H9 (cell line): ENCODE data around the gene CDH26. TPM values are rescaled to one million over a fixed set of nuclear protein-coding genes. Genes with fewer than 3 reads are reported as not detected.

Source experiments
- DNase-seq: peaks from one replicate; pipeline ENCODE4 v3.0.0-alpha.2; 2017
- H2AFZ ChIP-seq: one replicate; pipeline ENCODE4 v1.6.1; 2013; ENCODE audit warnings: mild to moderate bottlenecking, low read length, control low read depth, moderate library complexity
- H2AK5ac ChIP-seq: 2 replicates; pipeline ENCODE4 v1.6.1; 2013; ENCODE audit warnings: low read length, control low read depth, mixed read lengths; ENCODE audit not compliant: insufficient read length
- H2BK120ac ChIP-seq: one replicate; pipeline ENCODE4 v1.6.1; 2013; ENCODE audit warnings: low read depth, mild to moderate bottlenecking, low read length, control low read depth, inconsistent platforms; ENCODE audit not compliant: poor library complexity, severe bottlenecking
- H2BK12ac ChIP-seq: 2 replicates; pipeline ENCODE4 v1.6.1; 2013; ENCODE audit warnings: low read length, control low read depth, mixed read lengths, low read depth; ENCODE audit not compliant: insufficient read length
- H2BK15ac ChIP-seq: 2 replicates; pipeline ENCODE4 v1.6.1; 2013; ENCODE audit warnings: low read depth, low read length, control low read depth
- H2BK20ac ChIP-seq: one replicate; pipeline ENCODE4 v1.6.1; 2013; ENCODE audit warnings: low read depth, mild to moderate bottlenecking, low read length, control low read depth, inconsistent platforms; ENCODE audit not compliant: poor library complexity, severe bottlenecking
- H2BK5ac ChIP-seq: 2 replicates; pipeline ENCODE4 v1.6.1; 2013; ENCODE audit warnings: low read length, control low read depth, mixed read lengths; ENCODE audit not compliant: insufficient read length
- H3K14ac ChIP-seq: 2 replicates; pipeline ENCODE4 v1.6.1; 2013; ENCODE audit warnings: low read length, control low read depth; ENCODE audit not compliant: insufficient read depth
- H3K18ac ChIP-seq: 2 replicates; pipeline ENCODE4 v1.6.1; 2013; ENCODE audit warnings: low read depth, mild to moderate bottlenecking, mixed read lengths, low read length, control low read depth; ENCODE audit not compliant: insufficient read length
- H3K23ac ChIP-seq: 2 replicates; pipeline ENCODE4 v1.6.1; 2013; ENCODE audit warnings: low read length, control low read depth, mixed read lengths, low read depth; ENCODE audit not compliant: insufficient read length
- H3K23me2 ChIP-seq: 2 replicates; pipeline ENCODE4 v1.6.1; 2013; ENCODE audit warnings: low read depth, mild to moderate bottlenecking, mixed read lengths, low read length, control low read depth; ENCODE audit not compliant: insufficient read length, poor library complexity, severe bottlenecking
- H3K27ac ChIP-seq: 2 replicates; pipeline ENCODE4 v1.5.1; 2013; ENCODE audit warnings: low read length, control low read depth, mixed read lengths, low read depth; ENCODE audit not compliant: insufficient read length
- H3K27me3 ChIP-seq: 2 replicates; pipeline ENCODE4 v1.6.1; 2013; ENCODE audit warnings: low read length, control low read depth, inconsistent platforms; ENCODE audit not compliant: insufficient read depth
- H3K4ac ChIP-seq: 2 replicates; pipeline ENCODE4 v1.6.1; 2013; ENCODE audit warnings: low read depth, mild to moderate bottlenecking, control low read depth, inconsistent platforms, low read length, moderate library complexity
- H3K4me1 ChIP-seq: 2 replicates; pipeline ENCODE4 v1.6.1; 2013; ENCODE audit warnings: low read length, control low read depth, inconsistent platforms; ENCODE audit not compliant: insufficient read depth
- H3K4me2 ChIP-seq: 2 replicates; pipeline ENCODE4 v1.6.1; 2013; ENCODE audit warnings: low read length, control low read depth, mixed read lengths; ENCODE audit not compliant: insufficient read length, insufficient read depth
- H3K56ac ChIP-seq: 2 replicates; pipeline ENCODE4 v1.6.1; 2013; ENCODE audit warnings: low read depth, mild to moderate bottlenecking, mixed read lengths, low read length, control low read depth; ENCODE audit not compliant: insufficient read length
- H3K79me1 ChIP-seq: 2 replicates; pipeline ENCODE4 v1.6.1; 2013; ENCODE audit warnings: low read depth, mild to moderate bottlenecking, moderate library complexity, low read length, control low read depth, inconsistent platforms; ENCODE audit not compliant: insufficient read depth, poor library complexity, severe bottlenecking
- H3K79me2 ChIP-seq: 2 replicates; pipeline ENCODE4 v1.6.1; 2013; ENCODE audit warnings: low read length, control low read depth, inconsistent platforms; ENCODE audit not compliant: insufficient read depth
- H3K9ac ChIP-seq: 2 replicates; pipeline ENCODE4 v1.6.1; 2013; ENCODE audit warnings: low read length, control low read depth, mixed read lengths; ENCODE audit not compliant: insufficient read length; ENCODE audit errors: extremely low read depth
- H3K9me3 ChIP-seq: one replicate; pipeline ENCODE4 v1.6.1; 2013; ENCODE audit warnings: low read depth, low read length, inconsistent platforms; ENCODE audit not compliant: control insufficient read depth
- H3T11ph ChIP-seq: one replicate; pipeline ENCODE4 v1.6.1; 2013; ENCODE audit warnings: mild to moderate bottlenecking, low read length, control low read depth, inconsistent platforms
- H4K20me1 ChIP-seq: one replicate; pipeline ENCODE4 v1.6.1; 2013; ENCODE audit not compliant: control insufficient read depth, insufficient read length, insufficient read depth
- H4K5ac ChIP-seq: 2 replicates; pipeline ENCODE4 v1.6.1; 2013; ENCODE audit warnings: low read depth, mild to moderate bottlenecking, mixed read lengths, low read length, control low read depth; ENCODE audit not compliant: insufficient read length
- H4K8ac ChIP-seq: replicated peaks from 2 replicates; pipeline ENCODE4 v1.6.1; 2013; ENCODE audit warnings: low read length, control low read depth, mixed read lengths, low read depth; ENCODE audit not compliant: insufficient read length
- H4K91ac ChIP-seq: 2 replicates; pipeline ENCODE4 v1.6.1; 2013; ENCODE audit warnings: low read depth, mild to moderate bottlenecking, moderate library complexity, mixed read lengths, low read length, control low read depth; ENCODE audit not compliant: insufficient read length
- H3K27ac Mint-ChIP-seq, 3 experiments: 2 replicates in 2 of 3; 3 replicates in 1 of 3; pipeline ENCODE4 v1.8.0; 2020 to 2021; ENCODE audit warnings: mixed read lengths in 3 of 3, mild to moderate bottlenecking in 1 of 3, moderate library complexity in 1 of 3
- H3K27me3 Mint-ChIP-seq: 2 replicates; pipeline ENCODE4 v1.8.0; 2021; ENCODE audit warnings: low read depth, mild to moderate bottlenecking, moderate library complexity, mixed read lengths
- H3K36me3 Mint-ChIP-seq, 3 experiments: 2 replicates in 2 of 3; 3 replicates in 1 of 3; pipeline ENCODE4 v1.8.0; 2020 to 2021; ENCODE audit warnings: low read depth in 3 of 3, mixed read lengths in 3 of 3; ENCODE audit not compliant: insufficient read depth in 1 of 3
- H3K4me1 Mint-ChIP-seq, 2 experiments: 2 replicates each; pipeline ENCODE4 v1.8.0; 2020; ENCODE audit warnings: mixed read lengths in 2 of 2
- H3K4me3 Mint-ChIP-seq, 2 experiments: 2 replicates in 1 of 2; 3 replicates in 1 of 2; pipeline ENCODE4 v1.8.0; 2020 to 2021; ENCODE audit warnings: mild to moderate bottlenecking in 2 of 2, mixed read lengths in 2 of 2, moderate library complexity in 1 of 2
- H3K9me3 Mint-ChIP-seq, 2 experiments: 2 replicates in 1 of 2; 3 replicates in 1 of 2; pipeline ENCODE4 v1.8.0; 2020; ENCODE audit warnings: mild to moderate bottlenecking in 2 of 2, mixed read lengths in 2 of 2, moderate library complexity in 1 of 2
- CTCF ChIP-seq: fragments of 200-600 bp; sonication (generic); conservative IDR thresholded peaks from 3 replicates; pipeline ENCODE4 v1.8.0; 2021; ENCODE audit warnings: antibody characterized with exemption, mild to moderate bottlenecking
- WGBS: extraction: QIAGEN DNeasy Blood & Tissue Kit; methylation state at CpG from one replicate; pipeline ENCODE4 v1.1.7; 2013; ENCODE audit warnings: missing lambda C conversion rate, low lambda C conversion rate, mixed read lengths; ENCODE audit not compliant: insufficient read length; ENCODE audit errors: extremely low coverage; 5-methylcytosine and 5-hydroxymethylcytosine counted together
- total RNA-seq: library from RNA; stranded (reverse); gene quantifications from 2 replicates; pipeline ENCODE4 v1.2.1, GENCODE V29; 2021

Gene CDH26
- total RNA-seq, 1 experiment from 2014 or later: 0.79 TPM

GRCh38 chr20:59966428-59966827, 8.2 kb downstream of the CDH26 start:
- no peak overlapping the region for H2BK120ac ChIP-seq
- no peak overlapping the region for H2BK15ac ChIP-seq
- no peak overlapping the region for H2BK5ac ChIP-seq
- no peaks in the 10 kb centered on the region for H3K79me1 ChIP-seq
- H2BK12ac ChIP-seq: no peak overlapping the region
- H3K14ac ChIP-seq: no peak overlapping the region
- no peak overlapping the region for H3K56ac ChIP-seq
- no peaks in the 10 kb centered on the region for H3K23me2 ChIP-seq
- no peak overlapping the region for H3K18ac ChIP-seq
- H3K4me1 ChIP-seq: no peaks in the 10 kb centered on the region
- no peak for TF ChIP-seq CTCF
- H3K27me3 ChIP-seq: no peaks in the 10 kb centered on the region
- Mint-ChIP-seq H3K27me3 (no peaks in the 10 kb centered on the region), H3K4me3 (no peak overlapping the region), H3K36me3 (no peaks in the 10 kb centered on the region), H3K27ac (no peak overlapping the region), H3K9me3 (no peaks in the 10 kb centered on the region), H3K4me1 (no peaks in the 10 kb centered on the region)
- H3K9ac ChIP-seq: no peak overlapping the region
- no peak overlapping the region for H3K4ac ChIP-seq
- H2BK20ac ChIP-seq: no peak overlapping the region
- H3K23ac ChIP-seq: no peak overlapping the region
- H4K8ac ChIP-seq: no peak overlapping the region
- H4K5ac ChIP-seq: no peak overlapping the region
- H4K20me1 ChIP-seq: no peaks in the 10 kb centered on the region
- H4K91ac ChIP-seq: no peak overlapping the region
- H3T11ph ChIP-seq: no peak overlapping the region
- H3K27ac ChIP-seq: no peak overlapping the region
- no CpG with 5 or more reads among the region's 3 CpGs for WGBS
- no peak overlapping the region for H3K4me2 ChIP-seq
- no peaks in the 10 kb centered on the region for H3K9me3 ChIP-seq
- H2AFZ ChIP-seq: no peak overlapping the region
- H2AK5ac ChIP-seq: no peak overlapping the region
- no peak for DNase-seq
- no peaks in the 10 kb centered on the region for H3K79me2 ChIP-seq
